GM12873 (cell line): ENCODE measurements around the gene ADAM8.

Experiments used
- TF ChIP-seq, protein P1 (sequence below): IDR thresholded peaks from 2 replicates; pipeline ENCODE4 v1.5.1; 2012; ENCODE audit warnings: low read depth, mild to moderate bottlenecking, moderate library complexity, low read length, control low read depth; ENCODE audit not compliant: insufficient read depth; ENCODE audit errors: missing control alignments

Gene ADAM8

DNA sequence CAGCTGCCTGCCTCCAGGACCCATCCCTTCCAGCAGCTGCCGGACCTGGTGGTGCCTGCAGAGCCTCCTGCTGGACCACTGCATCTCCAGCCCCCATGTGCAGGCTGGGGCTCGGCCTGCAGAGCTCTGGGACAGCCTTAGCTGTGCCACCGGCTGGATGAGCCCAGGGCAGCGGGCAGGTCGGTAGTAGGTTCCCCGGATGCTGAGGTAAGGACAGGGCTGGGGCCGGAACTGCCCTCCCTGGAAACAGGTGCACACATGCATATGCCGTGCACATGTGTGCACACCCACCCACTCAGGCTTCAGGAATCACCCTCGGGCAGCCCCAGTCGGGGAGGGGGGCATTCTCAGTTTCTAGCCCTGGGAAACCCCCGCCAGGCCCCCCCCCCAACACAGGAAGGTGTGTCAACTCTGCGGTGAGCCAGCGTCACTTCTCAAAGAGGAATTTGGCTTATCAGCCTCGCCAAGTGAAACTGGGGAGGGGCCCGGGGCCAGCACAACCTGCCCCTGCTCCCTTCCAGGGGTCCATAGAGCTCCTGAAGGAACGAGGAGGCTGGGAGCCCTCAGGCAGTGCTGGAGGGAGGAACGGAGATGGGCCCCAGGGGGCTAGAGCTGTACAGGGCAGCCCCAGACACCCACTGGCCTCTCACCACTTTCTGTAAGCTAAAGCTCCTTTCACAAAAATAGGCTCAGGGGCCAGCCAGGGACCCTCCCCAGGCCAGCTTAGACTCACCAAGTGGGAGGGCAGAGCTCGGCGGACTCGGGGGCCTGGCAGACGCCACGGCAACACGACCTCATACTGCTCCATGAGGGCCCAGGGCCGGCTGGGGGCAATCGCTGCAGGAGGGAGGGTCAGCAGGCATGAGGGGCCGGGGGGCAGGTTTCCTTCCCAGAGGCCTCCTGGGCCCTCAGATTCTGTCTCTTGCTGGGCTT lies 1.7 kb downstream of the ADAM8 start:
- TF ChIP-seq, protein P1, sequence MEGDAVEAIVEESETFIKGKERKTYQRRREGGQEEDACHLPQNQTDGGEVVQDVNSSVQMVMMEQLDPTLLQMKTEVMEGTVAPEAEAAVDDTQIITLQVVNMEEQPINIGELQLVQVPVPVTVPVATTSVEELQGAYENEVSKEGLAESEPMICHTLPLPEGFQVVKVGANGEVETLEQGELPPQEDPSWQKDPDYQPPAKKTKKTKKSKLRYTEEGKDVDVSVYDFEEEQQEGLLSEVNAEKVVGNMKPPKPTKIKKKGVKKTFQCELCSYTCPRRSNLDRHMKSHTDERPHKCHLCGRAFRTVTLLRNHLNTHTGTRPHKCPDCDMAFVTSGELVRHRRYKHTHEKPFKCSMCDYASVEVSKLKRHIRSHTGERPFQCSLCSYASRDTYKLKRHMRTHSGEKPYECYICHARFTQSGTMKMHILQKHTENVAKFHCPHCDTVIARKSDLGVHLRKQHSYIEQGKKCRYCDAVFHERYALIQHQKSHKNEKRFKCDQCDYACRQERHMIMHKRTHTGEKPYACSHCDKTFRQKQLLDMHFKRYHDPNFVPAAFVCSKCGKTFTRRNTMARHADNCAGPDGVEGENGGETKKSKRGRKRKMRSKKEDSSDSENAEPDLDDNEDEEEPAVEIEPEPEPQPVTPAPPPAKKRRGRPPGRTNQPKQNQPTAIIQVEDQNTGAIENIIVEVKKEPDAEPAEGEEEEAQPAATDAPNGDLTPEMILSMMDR = no peak

DNA sequence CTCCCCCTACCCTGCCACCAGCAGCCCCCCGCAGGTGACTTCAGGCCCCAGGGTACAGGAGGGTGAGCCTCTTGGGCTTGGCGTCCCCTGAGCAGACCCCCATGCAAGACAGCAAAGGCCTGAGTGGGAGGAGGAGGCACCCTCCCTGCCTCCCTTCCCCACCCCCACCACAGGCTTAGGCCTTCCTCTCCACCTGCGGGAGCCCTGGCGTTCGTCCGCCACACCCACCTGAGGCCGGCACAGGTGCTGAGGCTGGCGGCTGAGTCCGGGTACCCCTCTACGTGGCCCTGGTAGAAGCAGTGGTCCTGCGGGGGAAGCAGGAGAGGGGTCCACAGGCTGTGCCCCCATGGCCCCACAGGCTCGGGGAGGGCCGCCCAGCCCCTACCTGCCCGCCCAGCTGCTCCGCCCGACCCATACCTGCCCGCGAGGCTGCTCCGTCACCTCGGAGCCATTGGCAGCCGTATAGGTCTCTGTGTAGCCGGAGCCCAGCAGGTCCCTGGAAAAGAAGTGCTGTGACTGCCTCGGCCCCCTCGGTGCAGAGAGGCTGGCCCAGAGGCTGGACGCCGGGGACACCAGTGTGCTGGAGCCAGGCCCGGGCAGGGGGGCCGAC lies 3.0 kb downstream of the ADAM8 start:
- TF ChIP-seq, protein P1 = no peak

DNA sequence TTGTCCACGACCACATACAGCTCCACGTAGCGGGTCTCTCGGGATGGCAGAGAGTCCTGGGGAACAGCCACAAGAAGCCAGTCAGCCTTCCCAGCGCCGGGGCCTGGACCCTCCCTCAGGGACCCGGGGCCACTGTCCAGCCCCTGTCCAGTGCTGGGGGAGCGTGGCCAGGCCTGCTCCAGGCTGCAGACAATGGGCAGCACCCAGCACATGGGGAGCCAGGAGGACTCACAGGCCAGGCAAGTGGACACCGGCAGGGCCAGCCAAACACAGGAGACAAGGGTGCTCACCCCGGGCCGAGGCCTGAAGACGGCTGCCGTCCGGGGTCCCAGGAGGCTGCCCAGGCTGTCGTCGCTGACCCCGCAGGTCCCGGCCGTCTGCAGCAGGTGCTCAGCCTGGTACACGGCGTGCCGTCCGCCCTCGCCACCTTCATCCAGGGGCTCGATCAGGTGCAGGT lies 3.7 kb downstream of the ADAM8 start:
- TF ChIP-seq, protein P1 = no peak

DNA sequence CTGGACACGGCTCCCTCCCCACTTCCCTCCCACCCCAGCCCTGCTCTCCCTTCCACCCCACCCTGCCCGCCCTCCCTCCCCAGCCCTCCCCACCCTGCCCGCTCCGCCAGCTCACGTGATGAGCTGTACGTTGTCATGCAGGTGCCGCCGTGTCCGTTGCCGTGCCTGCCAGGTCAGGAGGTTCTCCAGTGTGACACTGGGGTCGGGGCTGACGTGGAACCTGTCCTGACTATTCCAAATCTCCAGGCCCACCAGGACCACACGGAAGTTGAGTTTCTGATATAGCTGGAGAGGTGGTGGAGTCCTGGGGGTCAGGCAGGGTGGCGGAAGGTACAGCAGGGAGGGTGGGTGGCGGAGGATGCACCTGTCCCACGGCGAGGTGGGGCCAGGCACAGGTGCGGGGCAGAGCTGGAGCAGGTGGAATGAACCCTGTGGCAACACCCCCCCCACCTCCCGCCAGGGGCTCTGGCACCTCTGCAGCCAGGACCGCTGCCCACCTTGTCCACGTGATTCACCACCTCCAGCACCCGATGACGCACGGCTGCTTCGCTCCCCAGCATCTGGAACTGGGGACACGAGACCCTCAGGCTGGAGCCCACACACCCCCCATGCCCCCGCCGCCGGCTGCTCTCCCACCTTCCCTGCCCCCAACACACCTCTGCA lies 4.2 kb downstream of the ADAM8 start:
- TF ChIP-seq, protein P1 = no peak

DNA sequence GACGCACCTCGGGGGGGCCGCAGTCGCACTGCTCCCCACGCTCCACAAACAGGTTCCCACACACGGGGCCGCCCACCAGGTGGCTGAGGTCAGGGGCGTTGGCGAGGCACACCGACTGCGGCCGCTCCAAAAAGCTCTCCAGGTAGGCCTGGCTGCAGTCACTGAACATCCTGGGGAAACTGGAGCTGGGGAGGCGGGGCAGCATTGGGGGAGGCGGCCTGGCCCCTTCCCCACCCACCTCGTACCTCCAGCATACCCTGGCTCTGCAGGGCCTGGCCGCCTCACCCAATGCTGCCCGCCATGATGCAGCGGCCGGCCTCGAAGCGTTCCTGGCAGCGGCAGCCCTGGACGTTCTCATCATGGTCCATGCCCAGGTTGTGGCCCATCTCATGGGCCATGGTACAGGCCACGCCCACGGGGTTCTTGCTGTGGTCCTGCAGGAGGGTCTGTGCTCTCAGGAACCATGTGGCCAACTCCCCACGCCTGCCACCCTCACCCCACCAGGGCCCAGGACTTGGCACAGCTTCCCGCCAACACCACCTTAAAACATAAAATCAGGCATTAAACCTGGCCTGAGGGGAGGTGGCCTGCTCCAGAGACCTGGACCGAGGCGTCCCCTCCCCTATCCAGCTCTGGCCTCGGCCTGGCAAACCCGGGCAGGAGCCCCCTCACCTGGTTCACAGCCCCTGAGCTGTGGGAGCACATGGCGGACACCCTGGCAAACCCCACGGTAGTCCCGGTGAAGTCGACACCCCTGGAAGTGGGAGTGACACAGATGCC lies 5.0 kb downstream of the ADAM8 start:
- TF ChIP-seq, protein P1 = no peak

DNA sequence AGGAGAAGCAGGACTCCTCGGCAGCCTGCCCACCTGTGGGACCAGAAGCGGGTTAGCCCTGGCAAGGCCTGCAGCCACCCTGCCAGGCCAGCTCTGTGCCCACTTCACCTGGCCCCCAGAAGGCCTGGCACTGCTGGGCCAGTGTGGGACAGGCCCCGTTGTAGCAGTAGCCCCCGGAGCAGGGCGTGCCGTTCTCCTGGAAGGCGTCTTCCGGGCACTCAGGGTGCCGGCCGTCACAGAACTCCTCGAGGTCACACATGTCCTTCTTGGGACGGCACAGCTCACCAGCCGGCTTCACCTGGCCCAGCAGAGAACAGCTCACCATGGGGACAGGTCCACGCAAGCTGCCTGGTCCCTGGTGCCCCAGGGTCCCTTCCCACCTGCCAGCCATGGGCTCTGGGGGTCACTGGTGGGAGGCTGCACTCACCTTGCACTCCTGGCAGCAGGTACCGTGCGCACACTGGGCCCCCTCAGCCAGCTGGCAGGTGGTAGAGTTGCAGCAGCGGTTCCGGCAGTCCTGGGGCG lies 5.8 kb downstream of the ADAM8 start:
- TF ChIP-seq, protein P1 = no peak
